GM12872 (cell line): Measurements from ENCODE around the gene ZBTB40.

ENCODE experiments used
- TF ChIP-seq, protein P1 (sequence below): IDR thresholded peaks from 3 replicates; pipeline ENCODE4 v1.5.1; 2011; ENCODE audit warnings: low read depth, mild to moderate bottlenecking, low read length, moderate library complexity; ENCODE audit not compliant: insufficient read depth

ZBTB40 gene

DNA sequence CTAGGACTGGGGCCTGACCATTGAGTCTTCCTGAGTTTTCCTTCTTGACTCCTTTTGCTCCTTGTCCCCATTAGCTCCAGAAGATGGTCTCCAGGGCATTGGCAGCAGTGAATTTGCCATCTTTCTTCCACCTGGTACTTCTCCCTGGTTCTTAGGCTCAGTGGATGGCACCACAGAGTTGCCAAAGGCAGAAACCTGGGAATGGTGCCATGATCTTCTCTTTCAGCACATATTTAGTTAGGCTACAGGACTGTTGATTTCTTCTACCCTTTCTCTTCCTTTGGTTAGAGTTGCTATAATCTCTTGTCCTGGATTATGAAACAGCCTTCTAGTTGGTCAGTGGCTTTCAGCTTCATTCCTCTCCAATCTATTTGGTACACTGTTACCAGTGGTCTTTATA lies 6.2 kb downstream of the ZBTB40 start:
- TF ChIP-seq, protein P1, sequence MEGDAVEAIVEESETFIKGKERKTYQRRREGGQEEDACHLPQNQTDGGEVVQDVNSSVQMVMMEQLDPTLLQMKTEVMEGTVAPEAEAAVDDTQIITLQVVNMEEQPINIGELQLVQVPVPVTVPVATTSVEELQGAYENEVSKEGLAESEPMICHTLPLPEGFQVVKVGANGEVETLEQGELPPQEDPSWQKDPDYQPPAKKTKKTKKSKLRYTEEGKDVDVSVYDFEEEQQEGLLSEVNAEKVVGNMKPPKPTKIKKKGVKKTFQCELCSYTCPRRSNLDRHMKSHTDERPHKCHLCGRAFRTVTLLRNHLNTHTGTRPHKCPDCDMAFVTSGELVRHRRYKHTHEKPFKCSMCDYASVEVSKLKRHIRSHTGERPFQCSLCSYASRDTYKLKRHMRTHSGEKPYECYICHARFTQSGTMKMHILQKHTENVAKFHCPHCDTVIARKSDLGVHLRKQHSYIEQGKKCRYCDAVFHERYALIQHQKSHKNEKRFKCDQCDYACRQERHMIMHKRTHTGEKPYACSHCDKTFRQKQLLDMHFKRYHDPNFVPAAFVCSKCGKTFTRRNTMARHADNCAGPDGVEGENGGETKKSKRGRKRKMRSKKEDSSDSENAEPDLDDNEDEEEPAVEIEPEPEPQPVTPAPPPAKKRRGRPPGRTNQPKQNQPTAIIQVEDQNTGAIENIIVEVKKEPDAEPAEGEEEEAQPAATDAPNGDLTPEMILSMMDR, result no peak

DNA sequence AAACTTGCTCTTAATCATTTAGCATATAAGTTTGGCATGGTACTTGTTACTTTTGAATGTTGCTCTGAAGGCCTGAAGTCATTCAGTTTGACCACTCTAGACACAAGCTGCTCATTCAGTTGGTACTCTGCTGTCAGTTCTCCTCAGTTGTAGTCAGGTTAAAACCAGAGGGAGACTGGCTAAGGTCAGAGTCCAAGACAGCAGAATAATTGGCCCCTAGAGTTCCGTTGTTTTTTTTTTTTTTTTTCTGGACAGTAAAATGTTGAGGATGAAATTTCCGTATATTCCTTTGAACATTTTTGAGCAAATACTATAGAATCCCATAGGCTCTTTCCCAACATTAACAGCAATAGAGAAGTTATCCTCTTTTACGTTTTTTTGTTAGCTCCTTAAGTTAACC lies 9.4 kb downstream of the ZBTB40 start:
- TF ChIP-seq, protein P1, result no peak

DNA sequence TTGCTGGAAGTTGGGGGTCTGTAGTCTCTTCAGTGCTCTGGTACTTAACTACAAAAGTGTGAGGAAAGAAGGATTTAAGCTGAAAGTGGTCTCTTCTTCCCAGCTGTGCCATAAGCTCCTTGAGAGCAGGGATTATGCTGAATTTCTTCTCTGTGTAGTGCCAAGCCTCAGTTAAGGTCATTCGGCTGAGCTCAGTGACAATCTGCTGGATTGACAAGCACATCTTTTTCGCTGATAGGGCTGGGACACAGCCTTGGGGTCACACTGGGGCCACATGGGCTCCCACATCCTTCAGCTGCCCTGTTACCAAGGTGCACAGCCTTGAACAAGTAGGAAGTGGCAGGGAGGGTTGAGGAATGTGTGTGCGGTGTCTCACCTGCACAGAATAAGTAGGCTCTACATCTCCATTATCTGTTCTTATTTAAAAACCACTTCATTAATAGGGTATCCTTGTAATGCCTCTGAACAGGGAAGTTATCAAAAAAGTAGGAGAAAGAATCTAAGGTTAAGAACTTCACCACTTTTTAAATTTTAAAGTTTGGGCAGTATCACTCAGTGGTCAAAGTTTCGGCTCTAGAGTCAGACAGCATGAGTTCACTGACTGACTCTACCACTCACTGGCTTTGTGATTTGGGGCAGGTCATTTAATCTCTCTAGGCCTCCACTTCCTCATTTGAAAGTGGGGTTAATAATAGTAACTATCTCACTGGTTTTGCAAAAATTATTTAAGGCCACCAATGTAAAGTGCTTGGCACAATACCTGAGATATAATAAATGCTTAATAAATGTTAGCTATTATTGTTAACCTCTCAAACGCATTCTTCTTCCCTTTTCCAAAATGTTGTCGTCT lies 10.3 kb downstream of the ZBTB40 start:
- TF ChIP-seq, protein P1, result no peak

DNA sequence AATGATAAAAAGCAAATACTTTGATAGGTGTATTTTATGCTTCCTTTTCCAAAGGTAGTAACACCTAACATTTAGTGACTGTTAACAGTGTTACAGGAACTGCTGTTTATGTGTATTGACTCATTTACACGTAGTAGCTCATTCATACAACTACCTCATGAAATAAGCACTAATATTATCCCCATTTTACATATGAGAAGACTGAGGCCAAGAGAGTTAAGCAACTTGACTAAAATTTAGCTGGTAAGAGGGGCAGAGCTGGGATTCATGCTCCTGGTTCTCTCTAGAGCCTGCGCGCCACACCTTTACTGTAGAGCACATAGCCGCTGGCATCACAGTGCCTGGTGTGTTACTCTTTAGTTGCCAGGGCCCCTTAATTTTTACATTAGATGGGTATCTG lies 11.3 kb downstream of the ZBTB40 start:
- TF ChIP-seq, protein P1, result no peak

DNA sequence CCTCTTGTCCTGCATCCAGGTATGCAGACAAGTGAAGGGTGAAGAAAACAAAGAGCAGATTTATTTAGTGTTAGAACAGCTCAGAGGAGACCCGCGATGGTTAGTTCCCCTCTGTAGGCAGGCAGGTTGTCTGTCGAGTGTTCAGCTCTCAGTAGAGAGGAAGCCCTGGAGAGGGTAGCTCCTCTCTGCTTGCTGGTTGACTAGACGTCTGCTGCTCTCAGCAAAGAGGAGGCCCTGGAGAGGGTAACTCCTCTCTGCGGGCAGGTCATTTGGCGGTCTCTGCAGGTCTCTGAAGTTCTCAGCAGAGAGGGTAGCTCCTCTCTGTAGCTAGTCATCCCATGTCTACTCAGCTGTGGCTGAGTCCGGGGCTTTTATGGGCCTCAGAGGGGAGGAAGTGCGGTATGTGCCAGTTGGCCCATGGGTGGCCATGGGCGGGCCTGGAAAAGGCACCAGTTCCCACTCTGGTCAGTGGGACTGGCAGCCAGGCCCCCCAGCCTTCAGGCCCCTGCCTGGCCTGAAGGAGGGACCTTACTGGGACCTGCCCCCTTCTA lies 13.4 kb downstream of the ZBTB40 start:
- TF ChIP-seq, protein P1, result no peak

DNA sequence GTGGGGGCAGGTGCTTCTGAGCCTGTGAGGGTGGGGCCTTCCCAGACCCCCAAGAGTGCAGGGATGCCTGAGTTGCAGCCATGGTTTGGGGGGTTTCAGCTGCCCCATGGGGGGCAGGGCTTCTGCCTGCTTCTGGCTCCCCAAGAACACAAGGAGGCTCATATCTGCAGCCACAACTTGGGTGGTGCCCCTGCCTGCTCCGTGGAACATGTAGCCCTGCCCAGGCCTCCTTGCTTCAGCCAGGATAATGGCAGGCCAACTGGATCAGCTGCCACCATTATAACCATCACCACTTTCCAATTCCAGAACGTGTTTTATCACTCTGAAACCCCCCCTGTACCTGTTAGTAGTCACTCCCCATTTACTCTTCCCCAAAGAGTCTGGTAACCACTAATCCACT lies 14.0 kb downstream of the ZBTB40 start:
- TF ChIP-seq, protein P1, result no peak

DNA sequence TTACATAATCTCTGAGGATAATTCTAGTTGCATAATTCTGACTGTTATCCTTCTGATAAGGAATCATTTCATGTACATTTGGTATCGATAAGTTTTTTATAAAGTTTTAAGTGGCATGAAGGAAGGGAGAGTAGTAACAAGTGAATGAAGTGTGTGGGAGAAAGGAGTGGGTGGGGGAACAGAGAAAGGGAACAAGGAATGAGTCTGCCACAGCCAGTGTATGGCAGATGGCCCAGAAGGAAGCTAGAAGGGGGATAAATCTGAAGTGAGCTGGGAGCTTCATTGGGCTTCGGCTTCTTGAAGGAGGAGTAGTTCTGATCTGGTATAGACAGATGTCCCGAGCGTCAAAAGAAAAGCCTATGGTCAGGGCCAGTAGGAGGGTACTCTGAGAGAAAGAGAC lies 18.6 kb downstream of the ZBTB40 start:
- TF ChIP-seq, protein P1, result no peak
